Astrocyte (in vitro differentiated cells and primary cell): Measurements from ENCODE around the gene AKAP12. TPM values are rescaled to one million over a fixed set of nuclear protein-coding genes. Genes with fewer than 3 reads are reported as not detected.

ENCODE experiments used
- DNase-seq: peaks from one replicate; pipeline ENCODE4 v3.0.0-alpha.2; 2010; ENCODE audit warnings: low read depth
- FAIRE-seq: peaks from 2 replicates; lab custom pipeline; 2011; peaks lifted over from hg19 to GRCh38; lab: Jason Lieb, UNC
- H2AFZ ChIP-seq: 2 replicates; pipeline ENCODE4 v1.6.0; 2012; ENCODE audit warnings: low read depth, low read length, inconsistent platforms
- H3K27ac ChIP-seq: 2 replicates; pipeline ENCODE4 v1.5.1; 2011; ENCODE audit warnings: low read depth, low read length, inconsistent platforms
- H3K27me3 ChIP-seq: 2 replicates; pipeline ENCODE4 v1.6.0; 2011; ENCODE audit warnings: low read length, inconsistent platforms; ENCODE audit not compliant: insufficient read depth
- H3K36me3 ChIP-seq: 2 replicates; pipeline ENCODE4 v1.5.1; 2011; ENCODE audit warnings: low read length, inconsistent platforms; ENCODE audit not compliant: insufficient read depth
- H3K4me1 ChIP-seq: 2 replicates; pipeline ENCODE4 v1.5.1; 2011; ENCODE audit warnings: low read length, inconsistent platforms; ENCODE audit not compliant: insufficient read depth
- H3K4me2 ChIP-seq: 2 replicates; pipeline ENCODE4 v1.6.0; 2012; ENCODE audit warnings: low read length, inconsistent platforms
- H3K4me3 ChIP-seq: 2 replicates; pipeline ENCODE4 v1.5.1; 2011; ENCODE audit warnings: low read depth, mild to moderate bottlenecking, low read length, inconsistent platforms; ENCODE audit not compliant: insufficient read depth
- H3K79me2 ChIP-seq: 2 replicates; pipeline ENCODE4 v1.6.0; 2012; ENCODE audit warnings: mild to moderate bottlenecking, low read length, inconsistent platforms; ENCODE audit not compliant: insufficient read depth
- H3K9ac ChIP-seq: 2 replicates; pipeline ENCODE4 v1.6.0; 2012; ENCODE audit warnings: mild to moderate bottlenecking, low read length, inconsistent platforms
- H3K9me3 ChIP-seq: 2 replicates; pipeline ENCODE4 v1.5.1; 2012; ENCODE audit warnings: low read depth, mild to moderate bottlenecking, low read length, inconsistent platforms; ENCODE audit not compliant: insufficient read depth
- H4K20me1 ChIP-seq: 2 replicates; pipeline ENCODE4 v1.6.0; 2012; ENCODE audit warnings: low read length, inconsistent platforms; ENCODE audit not compliant: insufficient read depth
- H3K27ac Mint-ChIP-seq: one replicate; pipeline ENCODE4 v1.8.0; 2021; ENCODE audit warnings: mild to moderate bottlenecking, mixed read lengths; ENCODE audit not compliant: unreplicated experiment
- H3K27me3 Mint-ChIP-seq: one replicate; pipeline ENCODE4 v1.8.0; 2021; ENCODE audit warnings: low read depth, mixed read lengths; ENCODE audit not compliant: unreplicated experiment
- H3K36me3 Mint-ChIP-seq: one replicate; pipeline ENCODE4 v1.8.0; 2021; ENCODE audit warnings: low read depth, mixed read lengths; ENCODE audit not compliant: unreplicated experiment
- H3K4me1 Mint-ChIP-seq: one replicate; pipeline ENCODE4 v1.8.0; 2021; ENCODE audit warnings: low read depth, mixed read lengths; ENCODE audit not compliant: unreplicated experiment
- H3K4me3 Mint-ChIP-seq: one replicate; pipeline ENCODE4 v1.8.0; 2021; ENCODE audit warnings: mild to moderate bottlenecking, moderate library complexity, mixed read lengths; ENCODE audit not compliant: unreplicated experiment
- H3K9me3 Mint-ChIP-seq: one replicate; pipeline ENCODE4 v1.8.0; 2021; ENCODE audit warnings: mild to moderate bottlenecking, mixed read lengths; ENCODE audit not compliant: unreplicated experiment
- EZH2 ChIP-seq: IDR thresholded peaks from 2 replicates; pipeline ENCODE4 v1.6.1; 2012; ENCODE audit warnings: mild to moderate bottlenecking, low read length, inconsistent platforms; ENCODE audit not compliant: insufficient read depth
- total RNA-seq: library from RNA; stranded (reverse); gene quantifications from 2 replicates; pipeline ENCODE4 v1.2.1, GENCODE V29; 2021
- TF ChIP-seq, protein P1 (sequence below): IDR thresholded peaks from 2 replicates; pipeline ENCODE4 v1.5.1; 2011; ENCODE audit warnings: low read depth, mild to moderate bottlenecking, inconsistent platforms, low read length, moderate library complexity; ENCODE audit not compliant: insufficient read depth

AKAP12 gene
- total RNA-seq, 1 donor from 2014 or later: 115 TPM

DNA sequence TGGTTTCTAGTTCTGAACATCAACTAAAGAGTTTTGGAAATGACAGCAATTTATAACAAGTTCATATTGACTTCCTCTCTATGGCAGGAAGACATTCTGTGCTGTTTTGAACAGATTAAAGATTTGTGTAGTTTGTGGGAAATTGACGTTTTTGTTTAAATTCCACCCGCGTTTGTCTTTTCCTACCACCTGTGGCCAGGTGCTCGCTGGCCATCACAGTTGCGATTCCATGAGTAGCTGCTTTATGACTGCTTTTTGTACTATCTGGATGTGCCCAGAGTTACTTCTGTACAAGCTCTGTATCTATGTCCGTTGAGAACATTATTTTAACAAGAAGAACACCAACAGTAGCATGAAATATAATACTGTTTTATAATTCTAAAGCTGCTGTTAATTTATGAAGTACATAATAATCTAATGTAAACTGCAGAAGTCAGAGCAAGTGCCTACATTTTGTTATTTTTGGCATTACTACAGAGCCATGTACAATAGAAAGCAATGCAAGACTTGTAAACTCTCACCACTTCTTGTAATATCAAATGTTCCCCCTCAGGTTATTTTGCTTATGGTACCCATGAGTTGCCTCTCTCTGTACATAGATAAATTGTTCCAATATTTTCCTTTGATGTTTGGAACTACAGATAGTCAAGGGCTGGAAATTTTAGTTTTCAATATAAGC is 118.1 kb downstream of the AKAP12 start:
- peaks cover 45% of the 10 kb centered on the region for H3K36me3 ChIP-seq
- no peak for DNase-seq
- no peaks in the 10 kb centered on the region for H3K27me3 ChIP-seq
- no peak overlapping the region for H2AFZ ChIP-seq
- H3K4me3 Mint-ChIP-seq: no peak overlapping the region
- TF ChIP-seq, protein P1, sequence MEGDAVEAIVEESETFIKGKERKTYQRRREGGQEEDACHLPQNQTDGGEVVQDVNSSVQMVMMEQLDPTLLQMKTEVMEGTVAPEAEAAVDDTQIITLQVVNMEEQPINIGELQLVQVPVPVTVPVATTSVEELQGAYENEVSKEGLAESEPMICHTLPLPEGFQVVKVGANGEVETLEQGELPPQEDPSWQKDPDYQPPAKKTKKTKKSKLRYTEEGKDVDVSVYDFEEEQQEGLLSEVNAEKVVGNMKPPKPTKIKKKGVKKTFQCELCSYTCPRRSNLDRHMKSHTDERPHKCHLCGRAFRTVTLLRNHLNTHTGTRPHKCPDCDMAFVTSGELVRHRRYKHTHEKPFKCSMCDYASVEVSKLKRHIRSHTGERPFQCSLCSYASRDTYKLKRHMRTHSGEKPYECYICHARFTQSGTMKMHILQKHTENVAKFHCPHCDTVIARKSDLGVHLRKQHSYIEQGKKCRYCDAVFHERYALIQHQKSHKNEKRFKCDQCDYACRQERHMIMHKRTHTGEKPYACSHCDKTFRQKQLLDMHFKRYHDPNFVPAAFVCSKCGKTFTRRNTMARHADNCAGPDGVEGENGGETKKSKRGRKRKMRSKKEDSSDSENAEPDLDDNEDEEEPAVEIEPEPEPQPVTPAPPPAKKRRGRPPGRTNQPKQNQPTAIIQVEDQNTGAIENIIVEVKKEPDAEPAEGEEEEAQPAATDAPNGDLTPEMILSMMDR: no peak
- no peak for TF ChIP-seq EZH2
- no peak overlapping the region for H3K27ac ChIP-seq
- peaks cover 2% of the 10 kb centered on the region for H3K4me1 ChIP-seq
- no peaks in the 10 kb centered on the region for H3K4me1 Mint-ChIP-seq
- H3K9ac ChIP-seq: no peak overlapping the region
- no peaks in the 10 kb centered on the region for H3K9me3 ChIP-seq
- H3K4me3 ChIP-seq: no peak overlapping the region
- H3K27me3 Mint-ChIP-seq: no peaks in the 10 kb centered on the region
- H3K27ac Mint-ChIP-seq: no peak overlapping the region
- H3K4me2 ChIP-seq: no peak overlapping the region
- H3K9me3 Mint-ChIP-seq: peaks cover 2% of the 10 kb centered on the region
- peaks cover 16% of the 10 kb centered on the region for H3K79me2 ChIP-seq
- H4K20me1 ChIP-seq: peaks cover 12% of the 10 kb centered on the region
- peaks cover 3% of the 10 kb centered on the region for H3K36me3 Mint-ChIP-seq
- peak; percentile 49 for FAIRE-seq

GRCh38 chr6:151358475-151358874 is 118.7 kb downstream of the AKAP12 start:
- no peaks in the 10 kb centered on the region for H3K27me3 ChIP-seq
- FAIRE-seq: no peak

More at GRCh38 chr6:151358475-151358874, 118.7 kb downstream of the AKAP12 start:
- no peak for DNase-seq
- H3K36me3 Mint-ChIP-seq: peaks cover 5% of the 10 kb centered on the region
- H3K27ac Mint-ChIP-seq: no peak overlapping the region
- Histone ChIP-seq H3K79me2 (peaks cover 11% of the 10 kb centered on the region), H3K9ac (no peak overlapping the region), H3K4me2 (no peak overlapping the region), H2AFZ (no peak overlapping the region), H3K36me3 (peaks cover 41% of the 10 kb centered on the region), H3K4me1 (peaks cover 2% of the 10 kb centered on the region), H4K20me1 (peaks cover 6% of the 10 kb centered on the region), H3K4me3 (no peak overlapping the region), H3K9me3 (no peaks in the 10 kb centered on the region), H3K27ac (no peak overlapping the region)
- H3K27me3 Mint-ChIP-seq: no peaks in the 10 kb centered on the region
- TF ChIP-seq, protein P1: no peak
- no peak for TF ChIP-seq EZH2
- H3K4me1 Mint-ChIP-seq: no peaks in the 10 kb centered on the region
- no peak overlapping the region for H3K4me3 Mint-ChIP-seq
- peaks cover 2% of the 10 kb centered on the region for H3K9me3 Mint-ChIP-seq
